Type B pancreatic cell (in vitro differentiated cells): ENCODE results near the gene CORO1C. TPM values are rescaled to one million over a fixed set of nuclear protein-coding genes. Genes with fewer than 3 reads are reported as not detected.
"Not testable (repeated sequence)": the region's sequence is repeated elsewhere in the genome, so short reads cannot be mapped to it uniquely, and the experiment has no call there.

Experiments used
- DNase-seq: peaks from one replicate; pipeline ENCODE4 v3.0.0; 2021; ENCODE audit warnings: mixed read lengths; ENCODE audit not compliant: unreplicated experiment; ENCODE audit errors: extremely low spot score
- H3K27ac Mint-ChIP-seq: 2 replicates; pipeline ENCODE4 v1.8.0; 2021; ENCODE audit warnings: mild to moderate bottlenecking, mixed read lengths
- H3K27me3 Mint-ChIP-seq: 2 replicates; pipeline ENCODE4 v1.8.0; 2021; ENCODE audit warnings: mixed read lengths
- H3K36me3 Mint-ChIP-seq: 2 replicates; pipeline ENCODE4 v1.8.0; 2021; ENCODE audit warnings: mixed read lengths
- H3K4me1 Mint-ChIP-seq: one replicate; pipeline ENCODE4 v1.8.0; 2021; ENCODE audit warnings: mixed read lengths; ENCODE audit not compliant: unreplicated experiment
- H3K4me3 Mint-ChIP-seq: 2 replicates; pipeline ENCODE4 v1.8.0; 2021; ENCODE audit warnings: mild to moderate bottlenecking, mixed read lengths
- H3K9me3 Mint-ChIP-seq: 2 replicates; pipeline ENCODE4 v1.8.0; 2021; ENCODE audit warnings: mixed read lengths
- total RNA-seq: library from RNA; stranded (reverse); gene quantifications from 2 replicates; pipeline ENCODE4 v1.2.1, GENCODE V29; 2021; ENCODE audit warnings: low replicate concordance
- TF ChIP-seq, protein P1 (sequence below): fragments of 200-600 bp; sonication (generic); conservative IDR thresholded peaks from 2 replicates; pipeline ENCODE4 v1.5.0; 2021; ENCODE audit warnings: antibody characterized with exemption, mild to moderate bottlenecking

CORO1C gene
- total RNA-seq, 1 donor from 2014 or later = 103 TPM

- Mint-ChIP-seq H3K4me1 (peaks cover 26% of the 10 kb centered on the region), H3K27me3 (no peaks in the 10 kb centered on the region), H3K36me3 (no peaks in the 10 kb centered on the region), H3K27ac (peak overlapping the region; percentile 54), H3K4me3 (no peak overlapping the region), H3K9me3 (no peaks in the 10 kb centered on the region)
- TF ChIP-seq, protein P1, sequence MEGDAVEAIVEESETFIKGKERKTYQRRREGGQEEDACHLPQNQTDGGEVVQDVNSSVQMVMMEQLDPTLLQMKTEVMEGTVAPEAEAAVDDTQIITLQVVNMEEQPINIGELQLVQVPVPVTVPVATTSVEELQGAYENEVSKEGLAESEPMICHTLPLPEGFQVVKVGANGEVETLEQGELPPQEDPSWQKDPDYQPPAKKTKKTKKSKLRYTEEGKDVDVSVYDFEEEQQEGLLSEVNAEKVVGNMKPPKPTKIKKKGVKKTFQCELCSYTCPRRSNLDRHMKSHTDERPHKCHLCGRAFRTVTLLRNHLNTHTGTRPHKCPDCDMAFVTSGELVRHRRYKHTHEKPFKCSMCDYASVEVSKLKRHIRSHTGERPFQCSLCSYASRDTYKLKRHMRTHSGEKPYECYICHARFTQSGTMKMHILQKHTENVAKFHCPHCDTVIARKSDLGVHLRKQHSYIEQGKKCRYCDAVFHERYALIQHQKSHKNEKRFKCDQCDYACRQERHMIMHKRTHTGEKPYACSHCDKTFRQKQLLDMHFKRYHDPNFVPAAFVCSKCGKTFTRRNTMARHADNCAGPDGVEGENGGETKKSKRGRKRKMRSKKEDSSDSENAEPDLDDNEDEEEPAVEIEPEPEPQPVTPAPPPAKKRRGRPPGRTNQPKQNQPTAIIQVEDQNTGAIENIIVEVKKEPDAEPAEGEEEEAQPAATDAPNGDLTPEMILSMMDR = peak; percentile 95
- peak; percentile 79 for DNase-seq
Measured at GRCh38 chr12:108664338-108665258, 66.7 kb downstream of the CORO1C start.

- Mint-ChIP-seq H3K27me3 (no peaks in the 10 kb centered on the region), H3K27ac (peak overlapping the region; percentile 17), H3K9me3 (no peaks in the 10 kb centered on the region), H3K4me3 (no peak overlapping the region), H3K36me3 (peaks cover 4% of the 10 kb centered on the region), H3K4me1 (peaks cover 26% of the 10 kb centered on the region)
- TF ChIP-seq, protein P1 = no peak
- no peak for DNase-seq
Measured at GRCh38 chr12:108663324-108664015, 67.8 kb downstream of the CORO1C start.

GRCh38 chr12:108658115-108658514 is 73.2 kb downstream of the CORO1C start:
- peaks cover 22% of the 10 kb centered on the region for H3K36me3 Mint-ChIP-seq
- not testable (repeated sequence) for H3K4me3 Mint-ChIP-seq, H3K27me3 Mint-ChIP-seq, H3K9me3 Mint-ChIP-seq, H3K27ac Mint-ChIP-seq, DNase-seq, H3K4me1 Mint-ChIP-seq

DNA sequence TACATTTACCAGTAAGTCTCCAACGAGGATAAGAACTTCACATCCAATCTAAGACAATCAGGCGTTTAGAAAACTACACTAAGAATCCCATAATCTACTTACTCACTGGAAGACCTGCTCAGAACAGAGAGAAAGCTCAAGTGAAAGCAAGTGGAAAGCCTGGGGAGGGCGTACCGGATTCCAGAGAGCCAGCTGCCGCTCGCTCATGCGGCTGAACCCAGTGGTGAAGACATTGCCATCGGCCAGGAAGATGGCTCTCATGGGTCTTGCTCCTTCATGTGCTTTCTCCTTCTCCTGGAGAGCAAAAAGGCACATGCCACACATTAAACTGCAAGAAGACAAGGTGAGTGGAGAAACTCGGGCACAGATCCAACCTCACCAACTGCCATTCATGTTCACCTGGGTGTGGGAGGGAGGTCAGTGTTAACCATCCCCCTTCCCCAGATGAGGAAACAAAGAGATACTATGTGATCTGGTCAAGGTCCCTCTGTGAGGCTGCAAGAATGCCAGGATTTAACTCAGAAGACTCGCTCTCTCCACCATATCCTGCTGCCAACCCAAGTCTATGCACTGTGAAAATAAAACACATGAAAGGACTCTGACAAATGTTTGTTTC is 74.1 kb downstream of the CORO1C start:
- Mint-ChIP-seq H3K27me3 (no peaks in the 10 kb centered on the region), H3K4me3 (no peak overlapping the region), H3K36me3 (peaks cover 22% of the 10 kb centered on the region), H3K4me1 (no peaks in the 10 kb centered on the region), H3K27ac (no peak overlapping the region), H3K9me3 (no peaks in the 10 kb centered on the region)
- TF ChIP-seq, protein P1 = no peak
- no peak for DNase-seq

- not testable (repeated sequence) for H3K4me1 Mint-ChIP-seq, H3K27ac Mint-ChIP-seq, H3K4me3 Mint-ChIP-seq, H3K27me3 Mint-ChIP-seq, DNase-seq, H3K9me3 Mint-ChIP-seq
- peaks cover 26% of the 10 kb centered on the region for H3K36me3 Mint-ChIP-seq
Measured at GRCh38 chr12:108656247-108656646, 75.1 kb downstream of the CORO1C start.

DNA sequence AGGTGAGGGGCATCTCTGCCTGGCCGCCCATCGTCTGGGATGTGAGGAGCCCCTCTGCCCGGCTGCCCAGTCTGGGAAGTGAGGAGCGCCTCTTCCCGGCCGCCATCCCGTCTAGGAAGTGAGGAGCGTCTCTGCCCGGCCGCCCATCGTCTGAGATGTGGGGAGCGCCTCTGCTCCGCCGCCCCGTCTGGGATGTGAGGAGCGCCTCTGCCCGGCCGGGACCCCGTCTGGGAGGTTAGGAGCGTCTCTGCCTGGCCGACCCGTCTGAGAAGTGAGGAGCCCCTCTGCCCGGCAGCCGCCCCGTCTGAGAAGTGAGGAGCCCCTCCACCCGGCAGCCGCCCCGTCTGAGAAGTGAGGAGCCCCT is 75.5 kb downstream of the CORO1C start:
- H3K27me3 Mint-ChIP-seq, H3K9me3 Mint-ChIP-seq, DNase-seq, H3K4me1 Mint-ChIP-seq, H3K4me3 Mint-ChIP-seq, H3K27ac Mint-ChIP-seq: not testable (repeated sequence)
- peaks cover 26% of the 10 kb centered on the region for H3K36me3 Mint-ChIP-seq

DNA sequence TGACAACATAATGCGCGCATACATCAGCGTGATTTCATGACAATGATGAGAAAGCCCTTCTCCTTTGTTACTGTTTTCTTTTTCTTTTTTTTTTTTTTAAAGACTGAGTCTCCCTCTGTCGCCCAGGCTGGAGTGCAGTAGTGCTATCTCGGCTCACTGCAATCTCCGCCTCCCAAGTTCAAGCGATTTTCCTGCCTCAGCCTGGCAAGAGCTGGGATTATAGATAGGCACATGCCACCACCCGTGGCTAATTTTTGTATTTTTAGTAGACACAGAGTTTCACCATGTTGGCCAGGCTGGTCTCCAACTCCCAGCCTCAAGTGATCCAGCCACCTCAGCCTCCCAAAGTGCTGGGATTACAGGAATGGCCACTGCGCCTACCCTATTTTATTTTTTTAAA is 76.7 kb downstream of the CORO1C start:
- not testable (repeated sequence) for H3K27ac Mint-ChIP-seq, H3K4me1 Mint-ChIP-seq, H3K27me3 Mint-ChIP-seq, H3K4me3 Mint-ChIP-seq, H3K9me3 Mint-ChIP-seq, DNase-seq
- peaks cover 27% of the 10 kb centered on the region for H3K36me3 Mint-ChIP-seq
